GM12873 (cell line): ENCODE data around the gene PDE10A.

Experiments used
- TF ChIP-seq, protein P1 (sequence below): IDR thresholded peaks from 2 replicates; pipeline ENCODE4 v1.5.1; 2012; ENCODE audit warnings: low read depth, mild to moderate bottlenecking, moderate library complexity, low read length, control low read depth; ENCODE audit not compliant: insufficient read depth; ENCODE audit errors: missing control alignments

The PDE10A gene

DNA sequence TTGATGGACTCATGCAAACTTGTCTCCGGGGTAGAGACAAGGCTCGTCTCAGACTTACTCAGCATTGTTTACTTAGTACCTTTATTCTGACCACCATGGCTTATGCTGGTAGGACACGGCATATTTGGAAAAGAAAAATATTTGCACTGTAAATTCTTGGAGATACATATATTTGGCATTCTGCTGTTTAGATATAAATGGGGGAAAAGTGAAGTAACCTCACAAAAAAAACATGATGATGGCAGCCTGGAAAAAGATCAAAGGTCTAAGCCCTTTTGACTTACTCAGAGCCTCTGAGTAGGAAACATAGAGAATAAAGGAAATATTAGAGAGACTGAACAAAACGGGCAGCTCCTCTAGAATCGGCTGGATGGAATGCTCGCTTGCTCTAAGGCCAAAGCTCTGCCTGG lies 32.5 kb downstream of the PDE10A start:
- TF ChIP-seq, protein P1, sequence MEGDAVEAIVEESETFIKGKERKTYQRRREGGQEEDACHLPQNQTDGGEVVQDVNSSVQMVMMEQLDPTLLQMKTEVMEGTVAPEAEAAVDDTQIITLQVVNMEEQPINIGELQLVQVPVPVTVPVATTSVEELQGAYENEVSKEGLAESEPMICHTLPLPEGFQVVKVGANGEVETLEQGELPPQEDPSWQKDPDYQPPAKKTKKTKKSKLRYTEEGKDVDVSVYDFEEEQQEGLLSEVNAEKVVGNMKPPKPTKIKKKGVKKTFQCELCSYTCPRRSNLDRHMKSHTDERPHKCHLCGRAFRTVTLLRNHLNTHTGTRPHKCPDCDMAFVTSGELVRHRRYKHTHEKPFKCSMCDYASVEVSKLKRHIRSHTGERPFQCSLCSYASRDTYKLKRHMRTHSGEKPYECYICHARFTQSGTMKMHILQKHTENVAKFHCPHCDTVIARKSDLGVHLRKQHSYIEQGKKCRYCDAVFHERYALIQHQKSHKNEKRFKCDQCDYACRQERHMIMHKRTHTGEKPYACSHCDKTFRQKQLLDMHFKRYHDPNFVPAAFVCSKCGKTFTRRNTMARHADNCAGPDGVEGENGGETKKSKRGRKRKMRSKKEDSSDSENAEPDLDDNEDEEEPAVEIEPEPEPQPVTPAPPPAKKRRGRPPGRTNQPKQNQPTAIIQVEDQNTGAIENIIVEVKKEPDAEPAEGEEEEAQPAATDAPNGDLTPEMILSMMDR = no peak

DNA sequence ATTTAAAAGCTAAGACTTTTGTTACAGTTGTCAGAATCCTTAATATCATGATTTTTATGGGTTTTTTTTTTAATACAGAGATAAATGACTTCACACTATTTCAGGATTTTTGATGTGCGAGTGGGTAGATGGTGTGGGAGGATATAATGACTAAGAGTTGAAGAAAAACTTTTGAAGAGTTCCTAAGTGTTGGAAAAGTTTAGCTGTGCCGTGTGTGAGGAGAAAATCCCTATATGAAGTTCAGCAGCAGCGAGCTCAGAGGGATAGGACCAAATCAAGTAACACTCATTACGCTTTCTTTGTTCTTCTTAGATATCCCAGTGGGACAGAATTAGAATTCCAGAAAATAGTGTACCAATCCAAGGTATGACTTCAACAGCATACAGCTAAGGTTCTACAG lies 34.1 kb downstream of the PDE10A start:
- TF ChIP-seq, protein P1 = no peak

DNA sequence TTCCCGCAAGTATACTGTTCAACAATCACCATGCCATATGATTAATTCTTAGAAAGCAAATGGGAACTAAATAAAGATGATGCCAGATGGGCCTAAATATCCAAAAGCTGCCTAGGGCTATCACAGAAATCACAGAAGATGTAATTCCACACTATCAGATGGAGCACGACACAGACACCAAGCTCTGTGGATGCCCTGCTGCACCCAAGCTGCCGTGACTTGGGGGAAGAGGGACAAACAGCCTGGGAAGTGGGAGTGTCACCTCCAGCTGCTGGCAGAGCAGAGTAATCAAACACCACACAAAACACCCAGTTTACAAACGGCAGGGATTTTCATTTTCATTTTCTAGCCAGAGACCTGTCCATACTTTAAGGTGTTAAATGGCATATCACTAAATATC lies 35.7 kb downstream of the PDE10A start:
- TF ChIP-seq, protein P1 = no peak

GRCh38 chr6:165626711-165627110 lies 36.3 kb downstream of the PDE10A start:
- TF ChIP-seq, protein P1 = no peak

GRCh38 chr6:165624871-165625639 lies 38.0 kb downstream of the PDE10A start:
- TF ChIP-seq, protein P1 = no peak

- TF ChIP-seq, protein P1 = no peak
Measured at GRCh38 chr6:165621940-165622339, 41.1 kb downstream of the PDE10A start.

DNA sequence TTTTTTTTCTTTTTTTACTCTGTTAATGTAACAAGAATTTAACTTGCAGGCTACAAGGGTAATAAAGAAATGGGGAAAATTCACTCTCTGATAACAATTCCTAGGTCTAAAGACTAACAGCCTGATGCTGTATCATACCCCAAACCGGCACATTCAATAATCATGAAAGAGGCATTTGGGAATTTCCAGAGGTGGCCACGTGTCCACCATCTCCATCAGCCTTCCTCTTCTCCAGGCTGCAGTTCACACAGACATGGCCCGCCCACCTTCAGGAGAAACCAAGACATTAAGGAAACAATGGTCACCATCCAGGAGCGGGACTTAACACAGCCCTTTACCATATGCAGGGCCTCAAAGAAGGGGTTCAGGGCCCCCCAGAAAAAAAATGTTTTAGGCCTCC lies 44.8 kb downstream of the PDE10A start:
- TF ChIP-seq, protein P1 = no peak
